Body of pancreas (tissue), 4 donors: ENCODE results near the gene FOXK2. TPM values are rescaled to one million over a fixed set of nuclear protein-coding genes. Genes with fewer than 3 reads are reported as not detected.

Experiments
- ATAC-seq: fragments of 150-250 bp; one replicate; pipeline ENCODE4 v1.9.1; 2016
- DNase-seq, 4 donors: peaks; one replicate each; pipeline ENCODE4 v3.0.0-alpha.2; 2019
- H3K27ac ChIP-seq, 4 donors: fragments of 200-600 bp; sonication (generic); 1 replicate in 3 of 4; 2 replicates in 1 of 4; pipeline versions ENCODE4 v1.5.1 to v1.6.1; 2016 to 2019; ENCODE audit warnings: mild to moderate bottlenecking in 1 of 4, mixed read lengths in 1 of 4, moderate library complexity in 1 of 4
- H3K27me3 ChIP-seq, 2 donors: fragments of 200-600 bp; sonication (generic); one replicate each; pipeline ENCODE4 v1.6.0; 2016; ENCODE audit warnings: mild to moderate bottlenecking in 1 of 2
- H3K36me3 ChIP-seq, 2 donors: fragments of 200-600 bp; sonication (generic); replicated peaks in 1 of 2; 2 replicates each; pipeline ENCODE4 v1.5.1; 2016; ENCODE audit warnings: low read depth in 2 of 2; ENCODE audit not compliant: insufficient read depth in 1 of 2
- H3K4me1 ChIP-seq: fragments of 200-600 bp; sonication (generic); one replicate; pipeline ENCODE4 v1.6.0; 2016
- H3K4me3 ChIP-seq, 2 donors: fragments of 200-600 bp; sonication (generic); 1 replicate in 1 of 2; 2 replicates in 1 of 2; pipeline ENCODE4 v1.5.1; 2016 to 2019
- H3K9me3 ChIP-seq, 3 donors: fragments of 200-600 bp; sonication (generic); 1 replicate in 2 of 3; 2 replicates in 1 of 3; pipeline ENCODE4 v1.5.1; 2016
- CTCF ChIP-seq, 7 experiments: fragments of 450-650 bp in 4 of 7; fragments of 200-600 bp in 3 of 7; sonication (generic) in 3 of 7; IDR thresholded peaks; one replicate each; pipeline ENCODE4 v1.5.1; 2016 to 2019; ENCODE audit warnings: antibody characterized with exemption in 7 of 7
- POLR2A ChIP-seq, 3 donors: fragments of 450-650 bp; IDR thresholded peaks; one replicate each; pipeline ENCODE4 v1.6.1; 2016; ENCODE audit warnings: antibody characterized with exemption in 3 of 3, mild to moderate bottlenecking in 2 of 3
- WGBS, 2 donors: methylation state at CpG; one replicate each; pipeline ENCODE4 v1.1.5; 2017; 5-methylcytosine and 5-hydroxymethylcytosine counted together
- intact Hi-C: fragments of 100-400 bp; cut with DNase I; formaldehyde crosslinking; loops from one replicate; pipeline ENCODE4 v1.15.1; 2023
- total RNA-seq, 2 donors: library from RNA; depleted of rRNA; stranded (reverse); fragments of >200 nt; gene quantifications; one replicate each; pipeline ENCODE4 v1.1.0, GENCODE V29; 2016

FOXK2 gene
- total RNA-seq, 2 donors from 2014 or later, result 10.6 to 25.1 TPM

- intact Hi-C loops, result no loop called here
- H3K36me3 ChIP-seq, result peaks cover 0 to 8% of the 10 kb centered on the region in 2 donors
- H3K27me3 ChIP-seq, result no peaks in the 10 kb centered on the region
- no peak for DNase-seq
- no peak for ATAC-seq
- WGBS, 2 donors, result 87% methylated on average over 5 of the region's 5 CpGs
- TF ChIP-seq POLR2A (IDR thresholded peaks at IDR 0.05) (no peak), CTCF (IDR thresholded peaks at IDR 0.05) (no peak)
- H3K27ac ChIP-seq, result no peak overlapping the region
- peaks cover 30% of the 10 kb centered on the region for H3K4me1 ChIP-seq
- no peak overlapping the region for H3K4me3 ChIP-seq
- no peaks in the 10 kb centered on the region for H3K9me3 ChIP-seq
These were observed 44.7 kb downstream of the FOXK2 start for GRCh38 chr17:82564241-82564640.

- no peaks in the 10 kb centered on the region for H3K9me3 ChIP-seq
- H3K27me3 ChIP-seq, result no peaks in the 10 kb centered on the region
- WGBS, 2 donors, result 36 to 59% methylated on average over 1 of the region's 1 CpG
- peaks cover 17% of the 10 kb centered on the region for H3K4me1 ChIP-seq
- intact Hi-C loops, result no loop called here
- no peak overlapping the region for H3K4me3 ChIP-seq
- H3K27ac ChIP-seq, result no peak overlapping the region
- TF ChIP-seq CTCF (IDR thresholded peaks at IDR 0.05) (no peak), POLR2A (IDR thresholded peaks at IDR 0.05) (no peak)
- DNase-seq (no peak), ATAC-seq (no peak)
- H3K36me3 ChIP-seq, result peaks cover 0 to 10% of the 10 kb centered on the region in 2 donors
These were observed 46.0 kb downstream of the FOXK2 start for GRCh38 chr17:82565551-82565950.

- H3K9me3 ChIP-seq, result no peaks in the 10 kb centered on the region
- no peak for TF ChIP-seq CTCF (IDR thresholded peaks at IDR 0.05)
- TF ChIP-seq POLR2A (IDR thresholded peaks at IDR 0.05), result no peak
- ATAC-seq, result no peak
- WGBS, 2 donors, result 82 to 92% methylated on average over 16 to 18 of the region's 18 CpGs
- no peaks in the 10 kb centered on the region for H3K27me3 ChIP-seq
- H3K4me1 ChIP-seq, result peaks cover 9% of the 10 kb centered on the region
- peaks cover 2 to 10% of the 10 kb centered on the region in 2 donors for H3K36me3 ChIP-seq
- H3K4me3 ChIP-seq, result no peak overlapping the region
- no peak for DNase-seq
- intact Hi-C loops, result no loop called here
- no peak overlapping the region for H3K27ac ChIP-seq
These were observed 46.8 kb downstream of the FOXK2 start for GRCh38 chr17:82566129-82566960.

- intact Hi-C loops, result no loop called here
- H3K9me3 ChIP-seq, result no peaks in the 10 kb centered on the region
- 87 to 88% methylated on average over 13 to 15 of the region's 15 CpGs for WGBS, 2 donors
- TF ChIP-seq CTCF (IDR thresholded peaks at IDR 0.05), result no peak
- TF ChIP-seq POLR2A (IDR thresholded peaks at IDR 0.05), result no peak
- peaks cover 9% of the 10 kb centered on the region for H3K4me1 ChIP-seq
- no peak overlapping the region for H3K4me3 ChIP-seq
- no peaks in the 10 kb centered on the region for H3K27me3 ChIP-seq
- ATAC-seq, result no peak
- no peak for DNase-seq
- no peak overlapping the region for H3K27ac ChIP-seq
- peaks cover 10 to 11% of the 10 kb centered on the region in 2 donors for H3K36me3 ChIP-seq
These were observed 47.8 kb downstream of the FOXK2 start for GRCh38 chr17:82567286-82567685.

GRCh38 chr17:82568997-82569393 is 49.5 kb downstream of the FOXK2 start:
- no peaks in the 10 kb centered on the region for H3K9me3 ChIP-seq
- DNase-seq, result no peak
- no peak for ATAC-seq
- H3K27me3 ChIP-seq, result no peaks in the 10 kb centered on the region
- peaks cover 9% of the 10 kb centered on the region for H3K4me1 ChIP-seq
- no peak overlapping the region for H3K4me3 ChIP-seq
- H3K27ac ChIP-seq, result no peak overlapping the region
- no peak for TF ChIP-seq CTCF (IDR thresholded peaks at IDR 0.05)
- no peak for TF ChIP-seq POLR2A (IDR thresholded peaks at IDR 0.05)
- 92% methylated on average over 10 of the region's 10 CpGs for WGBS, 2 donors
- intact Hi-C loops, result no loop called here
- H3K36me3 ChIP-seq, result peaks cover 11 to 12% of the 10 kb centered on the region in 2 donors
